Astrocyte of the cerebellum (primary cell): ENCODE data around the gene AGBL5.
A peak's percentile ranks its signal among the peaks of the same experiment; 100 is the strongest.

Experiments
- DNase-seq: peaks from one replicate; pipeline ENCODE4 v3.0.0-alpha.2; 2011; ENCODE audit warnings: low read depth
- H3K4me3 ChIP-seq: 2 replicates; pipeline ENCODE4 v1.5.1; 2011; ENCODE audit warnings: mild to moderate bottlenecking, low read depth, low read length, moderate library complexity
- in situ Hi-C: cut with HindIII; loops from 2 replicates; pipeline ENCODE4 v1.10.0; 2017; ENCODE audit warnings: low sequenced_read_pairs
- TF ChIP-seq, protein P1 (sequence below): IDR thresholded peaks from 2 replicates; pipeline ENCODE4 v1.5.1; 2012; ENCODE audit warnings: low read length, low read depth, moderate library complexity, mild to moderate bottlenecking; ENCODE audit errors: missing control alignments

Gene AGBL5, protein sequence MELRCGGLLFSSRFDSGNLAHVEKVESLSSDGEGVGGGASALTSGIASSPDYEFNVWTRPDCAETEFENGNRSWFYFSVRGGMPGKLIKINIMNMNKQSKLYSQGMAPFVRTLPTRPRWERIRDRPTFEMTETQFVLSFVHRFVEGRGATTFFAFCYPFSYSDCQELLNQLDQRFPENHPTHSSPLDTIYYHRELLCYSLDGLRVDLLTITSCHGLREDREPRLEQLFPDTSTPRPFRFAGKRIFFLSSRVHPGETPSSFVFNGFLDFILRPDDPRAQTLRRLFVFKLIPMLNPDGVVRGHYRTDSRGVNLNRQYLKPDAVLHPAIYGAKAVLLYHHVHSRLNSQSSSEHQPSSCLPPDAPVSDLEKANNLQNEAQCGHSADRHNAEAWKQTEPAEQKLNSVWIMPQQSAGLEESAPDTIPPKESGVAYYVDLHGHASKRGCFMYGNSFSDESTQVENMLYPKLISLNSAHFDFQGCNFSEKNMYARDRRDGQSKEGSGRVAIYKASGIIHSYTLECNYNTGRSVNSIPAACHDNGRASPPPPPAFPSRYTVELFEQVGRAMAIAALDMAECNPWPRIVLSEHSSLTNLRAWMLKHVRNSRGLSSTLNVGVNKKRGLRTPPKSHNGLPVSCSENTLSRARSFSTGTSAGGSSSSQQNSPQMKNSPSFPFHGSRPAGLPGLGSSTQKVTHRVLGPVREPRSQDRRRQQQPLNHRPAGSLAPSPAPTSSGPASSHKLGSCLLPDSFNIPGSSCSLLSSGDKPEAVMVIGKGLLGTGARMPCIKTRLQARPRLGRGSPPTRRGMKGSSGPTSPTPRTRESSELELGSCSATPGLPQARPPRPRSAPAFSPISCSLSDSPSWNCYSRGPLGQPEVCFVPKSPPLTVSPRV

DNA sequence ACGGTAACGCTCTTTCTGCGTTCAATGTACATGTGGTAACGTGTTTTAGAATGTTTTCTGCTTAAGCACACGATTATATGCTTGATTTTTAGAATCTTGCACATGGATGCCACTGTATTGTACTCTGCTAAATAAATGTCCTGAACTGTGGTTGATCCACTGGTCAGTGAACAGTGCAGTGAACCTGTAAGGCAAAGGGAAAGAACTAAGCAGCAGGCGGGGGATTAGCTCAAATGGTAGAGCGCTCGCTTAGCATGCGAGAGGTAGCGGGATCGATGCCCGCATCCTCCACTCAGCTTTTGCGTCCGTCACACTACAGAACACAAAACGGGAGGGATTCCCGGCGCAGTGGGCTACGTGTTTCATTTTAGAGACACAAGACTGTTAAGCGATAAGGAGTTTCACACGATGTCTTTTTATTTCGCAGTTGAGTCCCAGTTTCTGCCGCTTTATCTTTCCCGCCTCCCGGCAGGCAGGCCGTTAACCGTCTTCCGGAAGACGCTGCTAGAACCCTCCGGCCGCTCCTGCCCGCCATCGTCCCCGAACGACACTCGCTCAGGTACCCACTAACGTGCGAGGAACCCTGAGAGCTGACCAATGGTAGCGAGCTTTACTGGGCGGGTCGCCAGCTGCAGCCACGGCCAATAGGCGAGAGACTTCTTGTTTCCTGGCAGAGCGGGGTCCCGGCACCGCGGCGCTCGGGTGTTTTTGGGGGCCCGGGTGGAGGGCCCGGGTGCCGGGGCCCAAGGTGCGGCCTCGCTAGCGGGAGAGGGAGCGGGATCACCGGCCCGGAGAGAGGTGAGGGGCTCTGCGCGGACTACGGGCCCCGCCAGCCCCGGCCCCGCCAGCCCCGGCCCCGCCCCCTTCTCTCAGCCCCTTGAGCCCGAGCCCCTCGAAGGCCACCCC, at the start of gene AGBL5:
TSS of gene AGBL5 (plus strand) at position 673 of the 906 bp plus-strand sequence. CDS start 1,291 bp downstream, outside the sequence.
- TF ChIP-seq, protein P1, sequence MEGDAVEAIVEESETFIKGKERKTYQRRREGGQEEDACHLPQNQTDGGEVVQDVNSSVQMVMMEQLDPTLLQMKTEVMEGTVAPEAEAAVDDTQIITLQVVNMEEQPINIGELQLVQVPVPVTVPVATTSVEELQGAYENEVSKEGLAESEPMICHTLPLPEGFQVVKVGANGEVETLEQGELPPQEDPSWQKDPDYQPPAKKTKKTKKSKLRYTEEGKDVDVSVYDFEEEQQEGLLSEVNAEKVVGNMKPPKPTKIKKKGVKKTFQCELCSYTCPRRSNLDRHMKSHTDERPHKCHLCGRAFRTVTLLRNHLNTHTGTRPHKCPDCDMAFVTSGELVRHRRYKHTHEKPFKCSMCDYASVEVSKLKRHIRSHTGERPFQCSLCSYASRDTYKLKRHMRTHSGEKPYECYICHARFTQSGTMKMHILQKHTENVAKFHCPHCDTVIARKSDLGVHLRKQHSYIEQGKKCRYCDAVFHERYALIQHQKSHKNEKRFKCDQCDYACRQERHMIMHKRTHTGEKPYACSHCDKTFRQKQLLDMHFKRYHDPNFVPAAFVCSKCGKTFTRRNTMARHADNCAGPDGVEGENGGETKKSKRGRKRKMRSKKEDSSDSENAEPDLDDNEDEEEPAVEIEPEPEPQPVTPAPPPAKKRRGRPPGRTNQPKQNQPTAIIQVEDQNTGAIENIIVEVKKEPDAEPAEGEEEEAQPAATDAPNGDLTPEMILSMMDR = no peak
- DNase-seq = peak; percentile 78
- in situ Hi-C loops = no loop called here
- peak within 1 kb of the TSS; percentile 92 for H3K4me3 ChIP-seq

DNA sequence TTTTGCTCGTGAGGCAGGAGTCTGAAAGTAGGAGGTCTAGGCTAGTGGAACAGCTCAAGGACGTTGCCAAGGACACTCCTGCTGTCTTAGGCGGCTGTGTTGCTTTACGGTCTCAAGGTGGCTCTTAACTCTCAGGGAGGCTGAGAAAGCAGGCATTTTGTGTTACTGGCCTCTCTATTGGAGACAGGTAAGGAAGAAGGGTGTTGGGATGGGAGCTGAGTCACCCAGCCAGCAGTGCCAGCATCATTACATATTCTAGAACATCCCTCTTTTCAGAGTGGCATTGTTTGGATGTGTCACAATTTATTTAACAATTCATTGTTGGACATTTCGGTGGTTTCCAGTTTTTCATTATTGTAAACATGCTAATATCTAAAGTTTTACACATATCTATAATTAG, 49.5 kb upstream of the AGBL5 start:
- in situ Hi-C loops = no loop called here
- no peak overlapping the region for H3K4me3 ChIP-seq
- TF ChIP-seq, protein P1 = no peak
- no peak for DNase-seq

DNA sequence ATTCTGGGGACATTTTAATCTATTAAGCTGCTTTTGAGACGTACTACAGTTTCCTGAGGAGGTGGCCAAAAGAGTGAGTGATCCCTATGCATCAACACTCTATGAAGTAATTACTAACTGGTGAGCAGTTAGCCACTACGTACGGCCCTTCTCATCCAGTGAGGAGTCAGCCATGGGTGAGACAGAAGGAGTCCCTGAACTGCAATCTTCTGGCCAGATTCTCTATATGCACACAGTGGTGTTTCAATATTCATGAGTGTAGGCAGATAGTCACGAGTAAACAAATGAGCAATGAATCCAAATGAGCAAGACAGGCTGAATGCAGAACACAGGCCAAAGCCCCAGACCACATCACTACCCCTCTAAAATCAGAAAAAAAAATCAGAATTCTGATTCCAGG, 48.5 kb upstream of the AGBL5 start:
- no peak for DNase-seq
- TF ChIP-seq, protein P1 = no peak
- in situ Hi-C loops = no loop called here
- H3K4me3 ChIP-seq = no peak overlapping the region

DNA sequence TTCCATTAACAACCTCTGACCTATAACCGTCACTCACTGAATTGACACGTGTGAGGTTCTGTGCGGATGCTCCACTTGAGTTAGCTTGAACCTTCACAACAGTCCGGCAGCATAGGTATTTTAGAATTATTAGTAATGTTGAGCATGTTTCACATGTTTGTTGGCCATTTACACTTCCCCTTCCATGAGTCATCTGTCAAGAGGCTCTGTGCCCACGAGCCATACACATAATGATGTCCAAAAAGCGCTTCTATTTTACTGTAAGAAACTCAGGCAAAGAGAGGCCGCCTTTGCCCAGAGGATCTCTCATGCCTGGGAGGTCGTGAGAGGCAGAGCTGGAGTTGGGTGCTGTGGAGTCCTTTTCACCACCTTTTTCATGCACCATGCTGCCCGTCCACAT, 47.6 kb upstream of the AGBL5 start:
- H3K4me3 ChIP-seq = no peak overlapping the region
- no peak for DNase-seq
- in situ Hi-C loops = no loop called here
- TF ChIP-seq, protein P1 = no peak

DNA sequence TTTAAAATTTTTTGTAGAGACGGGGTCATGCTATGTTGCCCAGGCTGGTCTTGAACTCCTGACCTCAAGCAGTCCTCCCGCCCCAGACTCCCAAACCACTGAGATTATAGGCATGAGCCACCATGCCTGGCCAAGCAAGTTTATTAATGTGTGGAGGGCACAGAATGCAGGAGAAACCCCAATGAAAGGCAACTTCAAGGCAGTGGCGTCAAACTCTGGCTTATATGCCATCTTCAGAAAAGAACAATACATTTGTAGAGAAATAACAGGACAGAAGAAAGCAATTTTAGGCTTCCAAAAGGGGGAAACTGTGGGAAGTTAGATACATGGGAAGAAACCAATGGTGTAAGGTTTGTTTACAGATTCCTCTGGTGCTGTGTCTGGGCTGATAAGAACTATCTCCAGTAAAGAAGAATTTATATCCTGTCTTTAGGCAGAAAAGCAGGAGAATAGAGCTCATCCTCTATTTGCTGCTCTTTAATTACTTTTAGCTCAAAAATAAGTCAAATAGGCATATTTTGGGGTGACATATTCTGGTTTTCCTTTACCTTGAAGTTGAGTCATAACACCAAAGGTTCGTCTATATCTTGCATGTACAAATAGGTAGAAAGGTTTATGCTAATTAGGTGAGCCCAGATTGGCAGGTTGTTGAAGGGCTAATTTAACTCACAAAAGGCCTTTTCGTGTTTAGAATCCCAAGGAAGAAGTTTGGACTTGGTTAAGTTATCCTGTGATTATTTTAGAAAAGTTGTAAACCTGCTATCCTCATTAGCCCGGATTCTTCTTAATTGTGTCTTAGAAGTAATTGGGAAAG, 44.7 kb upstream of the AGBL5 start:
- no peak for DNase-seq
- in situ Hi-C loops = no loop called here
- TF ChIP-seq, protein P1 = no peak

More for the DNA sequence above, 44.7 kb upstream of the AGBL5 start:
- no peak overlapping the region for H3K4me3 ChIP-seq
